Measurements from ENCODE around the gene LIMA1. TPM values are rescaled to one million over a fixed set of nuclear protein-coding genes. Genes with fewer than 3 reads are reported as not detected.

Gene LIMA1
- total and polyA plus RNA-seq, 9 of the 15 experiments (the other 6 are each of a cell fraction or from before 2014, with no cell fraction given): 20.2 to 37.8 (median 27.3) TPM

- no peak for TF ChIP-seq ZNF318 (IDR thresholded peaks at IDR 0.05; ENCODE audit: borderline replicate concordance in 1 of 2, low read depth in 1 of 2)
- TF ChIP-seq ZNF133 (CRISPR knock-in tag; IDR thresholded peaks at IDR 0.05): no peak
- TF ChIP-seq NELFE (IDR thresholded peaks at IDR 0.05; ENCODE audit: insufficient read depth, insufficient read length): no peak
- TF ChIP-seq ADNP (tag; IDR thresholded peaks at IDR 0.05): no peak
- no peak for TF ChIP-seq E2F5 (CRISPR knock-in tag; IDR thresholded peaks at IDR 0.05)
Measured at GRCh38 chr12:50195832-50196231, 87.5 kb downstream of the LIMA1 start (continued).
